ENCODE data around the gene MUSK.
A peak's percentile ranks its signal among the peaks of the same experiment; 100 is the strongest.
"Not testable (repeated sequence)": the region's sequence is repeated elsewhere in the genome, so short reads cannot be mapped to it uniquely, and the experiment has no call there.

The MUSK gene

DNA sequence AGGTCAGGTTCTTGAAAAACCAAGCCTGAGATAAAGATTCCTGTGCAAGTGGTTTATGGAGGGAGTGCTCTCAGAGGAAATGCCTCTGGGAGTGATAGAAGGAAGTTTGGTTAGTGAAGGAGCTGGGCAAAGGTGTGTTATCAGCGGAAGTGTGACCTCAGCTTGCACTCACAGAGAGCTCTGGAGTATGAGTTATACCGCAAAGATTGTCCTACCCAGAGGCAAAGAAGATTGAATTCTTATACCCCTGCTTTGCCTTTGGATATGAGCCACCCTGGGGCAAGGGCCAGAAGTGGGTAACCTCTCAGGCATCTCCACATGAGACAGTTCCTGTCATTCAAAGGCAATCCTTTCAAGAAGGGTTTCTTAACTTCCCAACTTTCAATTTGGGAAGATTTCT is 145.6 kb downstream of the MUSK start:
- DNase-seq = no peak

DNA sequence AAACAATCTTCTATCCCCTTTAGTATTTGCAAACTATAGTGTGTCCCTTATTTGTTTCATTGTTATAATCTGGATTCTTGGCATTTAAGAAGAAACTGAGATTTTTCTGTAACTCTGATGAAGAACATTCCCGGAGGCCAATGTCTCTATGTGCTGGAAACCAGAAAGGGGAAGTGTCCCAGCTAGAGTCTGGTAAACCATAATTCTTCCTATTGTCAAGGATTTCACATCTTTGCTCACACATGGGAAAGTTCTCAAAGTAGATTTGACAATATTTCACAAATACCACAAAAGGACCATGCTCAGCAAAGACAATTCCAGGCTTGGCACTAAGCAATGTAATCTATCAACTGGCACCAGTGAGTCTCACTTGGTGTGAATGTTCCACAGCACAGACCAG is 146.8 kb downstream of the MUSK start:
- DNase-seq = peak in 1 of 2 experiments; percentile 15

DNA sequence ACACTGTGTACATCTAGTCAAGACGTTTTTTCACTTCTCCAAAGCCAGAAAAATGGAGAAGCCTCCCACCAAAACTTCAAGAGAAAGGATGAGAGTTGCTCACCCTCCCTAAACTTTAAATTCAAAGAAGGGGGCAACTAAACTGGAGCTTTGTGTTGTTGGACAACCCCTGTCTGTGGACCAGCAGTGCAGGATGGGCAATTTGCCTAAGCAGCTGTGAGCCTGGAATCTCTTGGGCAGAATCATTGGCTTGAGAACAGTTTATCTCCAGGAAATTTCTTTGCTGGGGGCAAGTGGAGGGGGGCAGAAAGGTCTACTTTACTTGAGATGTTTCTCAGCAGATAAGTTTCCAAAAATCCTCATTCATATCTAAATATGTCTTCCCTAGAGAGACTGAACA is 151.8 kb downstream of the MUSK start:
- no peak for DNase-seq

DNA sequence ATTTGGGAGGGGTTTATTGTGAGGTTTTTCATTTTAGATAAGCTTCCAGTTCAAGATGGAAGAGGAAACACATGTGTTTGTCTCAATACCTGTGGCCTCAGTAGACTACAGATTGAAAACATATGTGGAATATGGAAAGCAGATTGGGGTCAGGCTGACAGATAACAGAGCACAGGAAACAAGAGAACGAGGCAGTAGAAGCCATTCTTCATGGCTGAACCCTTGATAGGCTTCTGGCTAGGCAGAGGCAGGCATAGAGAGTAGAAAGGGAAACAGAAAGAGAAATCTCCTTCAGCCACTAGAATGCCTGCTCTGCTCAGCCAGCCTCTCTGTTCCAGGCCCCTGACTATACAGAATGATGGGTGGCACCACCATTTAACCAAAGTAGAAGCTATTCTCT is 152.5 kb downstream of the MUSK start:
- no peak for DNase-seq

DNA sequence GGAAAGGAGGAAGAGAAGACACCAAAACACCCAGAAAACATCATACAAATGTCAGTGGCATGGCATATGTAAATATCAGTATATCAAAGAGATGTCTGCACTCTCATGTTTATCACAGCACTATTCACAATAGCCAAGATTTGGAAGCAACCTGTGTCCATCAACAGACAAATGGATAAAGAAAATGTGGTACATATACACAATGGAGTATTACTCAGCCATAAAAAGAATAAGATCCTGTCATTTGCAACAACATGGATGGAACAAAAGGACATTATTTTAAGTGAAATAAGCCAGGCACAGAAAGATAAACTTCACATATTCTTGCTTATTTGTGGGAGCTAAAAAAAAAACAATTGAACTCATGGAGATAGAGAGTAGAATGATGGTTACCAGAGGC is 156.5 kb downstream of the MUSK start:
- not testable (repeated sequence) for DNase-seq

DNA sequence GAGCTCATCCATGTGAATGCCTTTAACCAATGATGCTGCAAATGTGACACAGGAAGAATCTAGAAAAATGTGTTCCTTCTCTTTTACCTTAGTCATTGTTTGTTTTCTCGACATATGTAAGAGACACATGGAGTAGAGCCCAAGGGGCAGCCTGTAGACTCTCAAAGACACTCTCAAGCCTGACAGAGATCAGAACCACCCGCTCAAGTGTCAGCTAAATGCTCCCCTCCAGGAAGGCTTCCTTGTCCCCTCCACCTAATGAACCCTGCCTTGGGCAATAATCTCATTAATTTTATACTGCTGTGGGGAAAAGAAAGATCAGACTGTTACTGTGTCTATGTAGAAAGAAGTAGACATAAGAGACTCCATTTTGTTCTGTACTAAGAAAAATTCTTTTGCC is 157.4 kb downstream of the MUSK start:
- no peak for DNase-seq

DNA sequence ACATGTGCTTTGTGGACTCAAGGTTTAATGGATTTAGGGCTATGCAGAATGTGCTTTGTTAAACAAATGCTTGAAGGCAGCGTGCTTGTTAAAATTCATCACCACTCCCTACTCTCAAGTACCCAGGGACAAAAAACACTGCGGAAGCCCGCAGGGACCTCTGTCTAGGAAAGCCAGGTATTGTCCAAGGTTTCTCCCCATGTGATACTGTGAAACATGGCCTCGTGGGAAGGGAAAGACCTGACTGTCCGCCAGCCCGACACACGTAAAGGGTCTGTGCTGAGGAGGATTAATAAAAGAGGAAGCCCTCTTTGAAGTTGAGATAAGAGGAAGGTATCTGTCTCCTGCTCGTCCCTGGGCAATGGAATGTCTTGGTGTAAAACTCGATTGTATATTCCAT is 157.8 kb downstream of the MUSK start:
- not testable (repeated sequence) for DNase-seq

DNA sequence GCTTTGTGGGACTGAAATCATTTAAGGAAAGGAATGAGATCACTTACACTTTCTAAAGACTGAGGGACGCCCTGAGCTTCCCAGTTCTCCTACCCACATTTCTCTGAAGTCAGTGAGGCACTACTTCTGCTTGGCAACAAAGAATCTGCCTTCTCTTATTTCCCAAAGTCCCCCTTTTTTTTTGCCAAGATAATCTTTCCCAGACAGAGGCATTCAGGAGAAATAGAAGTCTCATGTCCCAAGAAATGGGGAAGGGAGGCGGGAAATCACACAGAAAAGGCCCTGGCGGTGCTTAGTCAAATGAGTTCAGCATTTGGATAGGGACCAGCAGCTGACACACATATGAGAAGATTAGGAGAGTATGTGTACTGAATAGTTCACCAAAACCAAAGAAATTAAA is 159.7 kb downstream of the MUSK start:
- peak in 1 of 2 experiments; percentile 6 for DNase-seq

DNA sequence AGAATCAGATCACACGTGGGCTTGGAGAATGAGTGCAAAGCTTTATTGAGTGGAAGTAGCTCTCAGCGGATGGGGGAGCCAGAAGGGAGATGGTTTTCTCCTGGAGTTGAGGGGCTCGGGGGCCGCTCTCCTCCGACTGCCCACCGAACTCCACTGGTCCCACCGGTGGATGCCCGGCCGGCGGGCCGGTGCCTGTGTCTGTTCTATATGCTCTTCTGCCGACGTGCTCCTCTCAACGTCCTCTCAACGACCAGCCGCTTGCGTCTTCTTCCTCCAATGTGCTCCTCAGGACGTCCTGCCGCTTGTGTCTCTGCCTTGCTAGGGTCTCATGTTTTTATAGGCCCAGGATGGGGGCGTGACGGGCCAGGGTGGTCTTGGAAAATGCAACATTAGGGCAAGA is 161.9 kb downstream of the MUSK start:
- DNase-seq = no peak

DNA sequence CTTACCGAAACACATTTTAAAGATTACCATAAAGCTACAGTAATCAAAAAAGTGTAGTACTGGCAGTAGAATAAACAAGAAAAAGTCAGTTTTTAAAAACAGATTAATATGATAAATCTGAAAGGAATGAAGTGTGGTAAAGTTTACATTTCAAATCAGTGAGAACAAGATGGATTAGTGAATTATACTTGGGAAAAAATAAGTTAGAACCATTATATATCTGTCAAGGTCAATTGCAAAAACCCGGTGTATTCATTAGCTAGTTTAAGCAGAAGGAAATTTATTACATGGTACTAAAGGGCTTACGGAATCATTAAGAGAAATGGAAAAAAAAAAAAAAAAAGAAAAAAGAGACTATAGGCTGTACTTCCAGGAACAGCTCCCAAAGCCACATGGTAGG is 164.3 kb downstream of the MUSK start:
- DNase-seq = no peak

DNA sequence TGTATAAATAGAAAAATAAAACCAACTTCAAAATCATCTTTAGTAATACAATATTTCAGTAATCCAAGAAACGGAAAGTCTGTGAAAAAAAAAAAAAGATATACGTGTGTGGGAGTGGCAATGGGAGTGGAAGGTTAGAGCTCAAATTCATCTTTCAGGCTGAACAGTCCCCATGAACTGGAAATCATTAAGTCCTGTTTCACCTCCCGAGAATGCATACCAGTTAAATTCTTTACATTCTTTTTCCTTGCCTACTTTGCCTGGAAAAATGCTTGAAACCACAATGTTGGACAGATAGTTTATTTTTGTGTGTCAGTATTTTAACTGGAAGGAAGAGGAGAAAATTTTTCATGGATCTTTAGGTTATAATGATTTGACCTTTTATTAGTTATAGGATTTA is 166.8 kb downstream of the MUSK start:
- DNase-seq = no peak

DNA sequence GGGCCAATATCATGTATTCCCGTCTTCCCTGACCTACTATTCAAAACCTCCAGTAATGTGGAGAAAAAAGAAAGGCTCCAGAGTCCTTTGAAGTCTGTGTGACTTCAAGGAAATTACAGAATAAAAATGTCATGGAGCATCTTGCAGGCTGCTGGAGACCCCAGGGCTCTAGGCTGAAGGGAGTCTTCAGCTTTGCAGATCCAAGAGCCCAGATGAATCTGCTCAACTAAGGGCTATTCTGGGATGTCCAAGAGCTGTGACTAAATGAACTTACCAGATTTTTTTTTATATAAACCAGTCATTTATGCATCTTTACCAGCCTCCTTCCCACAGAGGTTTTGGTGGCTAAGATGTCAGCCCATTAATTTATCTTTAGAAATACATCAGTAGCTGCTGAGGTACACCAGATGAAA is 167.3 kb downstream of the MUSK start:
- no peak for DNase-seq

DNA sequence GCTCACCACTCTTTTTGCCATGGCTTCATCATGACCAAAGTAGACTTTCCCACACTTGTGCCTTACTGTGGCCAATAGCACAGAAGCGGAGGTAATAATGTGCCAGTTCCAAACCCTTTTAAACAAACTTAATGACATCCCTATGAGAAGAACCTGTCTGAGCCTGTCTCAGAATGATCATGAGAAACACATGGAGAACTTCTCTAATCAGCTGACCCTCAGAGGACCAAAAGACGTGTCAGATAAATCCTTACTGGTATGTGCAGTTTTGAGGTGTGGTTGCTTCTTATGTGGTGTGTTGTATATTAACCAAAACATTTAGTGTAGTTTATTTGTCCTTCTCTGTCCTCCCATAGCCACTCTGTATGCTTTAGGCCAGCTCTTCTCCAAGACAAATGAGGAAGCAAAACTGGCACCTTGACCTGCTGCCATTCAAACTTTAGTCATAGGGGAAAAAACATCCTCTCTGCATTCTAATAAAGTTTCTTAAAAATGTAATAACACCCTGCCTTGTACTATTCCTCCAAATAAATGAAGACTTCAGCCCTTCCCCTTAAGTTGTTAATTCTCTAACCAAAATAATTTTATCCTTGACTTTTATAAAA is 168.9 kb downstream of the MUSK start:
- no peak for DNase-seq

DNA sequence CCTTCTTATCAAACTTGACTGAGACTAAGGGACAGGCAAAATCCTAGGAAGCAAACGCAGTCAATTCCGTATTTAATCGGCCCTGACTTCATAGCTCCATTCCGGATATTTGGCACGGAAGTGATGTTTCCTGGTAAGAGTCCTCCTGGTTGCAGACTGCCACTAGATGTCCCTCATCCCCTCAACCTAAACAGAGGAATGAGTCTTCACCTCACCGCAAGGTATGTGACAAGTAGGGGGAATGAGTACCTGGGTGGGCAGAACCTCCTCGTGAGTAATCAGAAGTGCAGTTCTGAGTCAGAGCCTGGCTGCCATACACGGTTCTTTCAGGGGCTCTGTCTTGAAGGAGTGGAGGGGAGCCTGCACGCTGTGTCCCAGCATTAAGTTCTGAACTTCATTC is 173.6 kb downstream of the MUSK start:
- no peak for DNase-seq

DNA sequence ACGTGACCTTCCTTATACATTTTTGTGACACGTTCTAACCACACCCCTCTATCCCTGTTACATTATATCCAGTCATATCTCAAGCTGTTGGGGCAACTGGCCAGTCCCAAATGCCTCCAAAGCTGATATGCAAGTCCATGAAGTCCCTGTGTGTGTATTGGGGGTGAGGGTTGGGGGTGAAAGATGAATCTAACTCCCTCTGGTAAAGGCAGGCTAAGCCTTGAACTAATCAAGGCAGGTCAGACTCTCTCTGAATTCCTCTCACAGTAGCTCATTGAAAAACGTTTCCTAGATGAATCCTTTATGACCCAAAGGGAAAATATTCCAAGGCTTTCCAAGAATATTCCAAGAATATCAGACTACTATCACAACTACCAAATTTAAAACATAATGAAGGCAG is 174.4 kb downstream of the MUSK start:
- DNase-seq = no peak

DNA sequence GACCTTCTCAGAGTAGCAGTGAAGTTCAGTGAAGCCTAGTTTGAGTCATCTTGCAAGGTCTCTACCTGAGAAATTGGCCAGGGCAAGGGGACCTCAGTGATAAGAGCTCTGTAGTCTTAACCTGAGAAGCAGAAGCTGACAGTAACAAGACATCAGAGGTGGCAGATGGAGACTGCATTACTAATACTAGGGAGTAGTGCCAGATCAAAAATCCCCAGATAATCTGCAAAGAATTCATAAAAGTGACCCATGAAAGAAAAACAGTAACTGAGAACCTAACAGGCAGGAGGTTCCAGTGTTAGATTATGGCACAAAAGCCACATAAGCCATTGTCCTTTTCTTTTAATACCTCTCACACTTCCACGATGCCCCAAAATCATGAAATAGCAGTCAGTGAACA is 175.5 kb downstream of the MUSK start:
- no peak for DNase-seq

DNA sequence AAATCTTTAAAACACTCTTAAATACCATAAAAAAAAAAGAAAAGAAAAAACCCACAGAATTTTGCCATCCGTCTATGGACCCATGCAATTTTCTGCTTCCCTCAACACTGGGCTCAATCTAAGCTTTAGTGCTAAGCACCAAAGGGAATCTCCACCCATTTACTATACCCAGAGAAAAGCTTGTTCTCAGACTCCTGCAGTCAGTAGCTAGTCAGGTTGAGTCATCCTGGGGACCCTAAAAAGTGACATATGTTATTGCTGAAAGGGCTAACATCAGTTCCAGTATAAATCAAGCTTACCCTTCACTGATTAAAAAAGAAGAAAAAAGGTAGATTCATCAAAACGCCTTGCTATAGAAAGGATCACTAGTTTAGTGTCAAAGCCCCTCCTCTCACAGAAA is 177.6 kb downstream of the MUSK start:
- no peak for DNase-seq

DNA sequence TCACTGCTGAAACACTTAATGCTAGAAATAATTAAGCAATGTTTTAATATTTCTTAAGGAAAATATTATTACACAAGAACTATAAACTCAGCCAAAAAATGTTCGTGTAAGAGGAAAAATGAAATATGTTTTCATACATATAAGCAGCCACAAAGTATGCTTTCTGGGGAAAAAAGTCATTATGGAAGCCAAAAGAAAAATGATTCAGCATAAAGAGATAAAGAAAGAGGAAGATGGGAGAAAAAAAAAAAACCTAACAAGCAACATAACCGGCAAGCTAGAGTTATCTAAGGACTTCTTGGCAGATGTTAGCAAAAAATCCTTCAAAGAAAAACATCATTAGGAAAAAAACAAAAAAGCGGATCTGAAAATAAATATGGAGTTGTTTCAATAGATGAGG is 179.1 kb downstream of the MUSK start:
- no peak for DNase-seq

DNA sequence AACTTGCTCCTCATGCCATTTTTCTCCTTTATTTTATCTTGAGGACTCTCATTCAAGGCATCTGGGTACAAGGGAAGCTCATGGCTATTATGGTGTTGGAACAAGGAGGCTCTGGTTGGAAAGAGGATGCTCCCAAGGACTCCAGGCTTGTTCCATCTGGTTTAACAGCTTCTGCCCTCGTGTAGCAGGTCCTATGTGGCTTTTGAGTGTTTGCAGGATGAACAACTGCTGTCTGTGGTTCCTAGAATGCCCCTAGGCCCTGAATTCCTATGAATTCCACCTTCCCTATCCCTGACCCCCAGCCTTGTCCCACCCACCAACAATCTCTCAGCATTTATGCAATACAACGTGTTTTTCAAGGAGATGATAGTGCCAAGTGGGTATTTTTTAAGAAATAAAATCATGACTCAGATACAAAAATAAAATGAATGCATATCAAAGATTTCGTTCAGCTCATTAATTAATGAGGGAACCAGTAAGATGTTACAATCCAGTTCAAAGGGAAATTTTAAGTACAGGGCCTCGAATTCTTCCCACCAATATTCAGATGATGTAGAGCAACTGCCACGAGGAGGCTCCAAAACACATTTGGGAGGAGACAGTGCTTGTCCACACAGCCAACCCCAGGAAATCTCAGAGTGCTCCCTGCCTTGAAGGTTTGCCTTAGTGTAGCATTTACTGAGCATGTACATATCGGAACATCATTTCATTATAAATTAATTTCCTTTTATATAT is 182.0 kb downstream of the MUSK start:
- no peak for DNase-seq

Data from Kasumi-1 (cell line).